Measurements from ENCODE around the gene MROH9.

- TF ChIP-seq, protein P1, sequence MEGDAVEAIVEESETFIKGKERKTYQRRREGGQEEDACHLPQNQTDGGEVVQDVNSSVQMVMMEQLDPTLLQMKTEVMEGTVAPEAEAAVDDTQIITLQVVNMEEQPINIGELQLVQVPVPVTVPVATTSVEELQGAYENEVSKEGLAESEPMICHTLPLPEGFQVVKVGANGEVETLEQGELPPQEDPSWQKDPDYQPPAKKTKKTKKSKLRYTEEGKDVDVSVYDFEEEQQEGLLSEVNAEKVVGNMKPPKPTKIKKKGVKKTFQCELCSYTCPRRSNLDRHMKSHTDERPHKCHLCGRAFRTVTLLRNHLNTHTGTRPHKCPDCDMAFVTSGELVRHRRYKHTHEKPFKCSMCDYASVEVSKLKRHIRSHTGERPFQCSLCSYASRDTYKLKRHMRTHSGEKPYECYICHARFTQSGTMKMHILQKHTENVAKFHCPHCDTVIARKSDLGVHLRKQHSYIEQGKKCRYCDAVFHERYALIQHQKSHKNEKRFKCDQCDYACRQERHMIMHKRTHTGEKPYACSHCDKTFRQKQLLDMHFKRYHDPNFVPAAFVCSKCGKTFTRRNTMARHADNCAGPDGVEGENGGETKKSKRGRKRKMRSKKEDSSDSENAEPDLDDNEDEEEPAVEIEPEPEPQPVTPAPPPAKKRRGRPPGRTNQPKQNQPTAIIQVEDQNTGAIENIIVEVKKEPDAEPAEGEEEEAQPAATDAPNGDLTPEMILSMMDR (conservative IDR thresholded peaks at IDR 0.05; ENCODE audit: low read depth in 2 of 2), result no peak
- no peak for TF ChIP-seq ZNF331 (CRISPR knock-in tag; IDR thresholded peaks at IDR 0.05; ENCODE audit: low read depth)
- no peak for TF ChIP-seq POLR2AphosphoS5 (IDR thresholded peaks at IDR 0.05; ENCODE audit: low read depth)
- TF ChIP-seq EZH2 (IDR thresholded peaks at IDR 0.05; ENCODE audit: low read depth, unreplicated experiment), result no peak
- TF ChIP-seq, protein P2, sequence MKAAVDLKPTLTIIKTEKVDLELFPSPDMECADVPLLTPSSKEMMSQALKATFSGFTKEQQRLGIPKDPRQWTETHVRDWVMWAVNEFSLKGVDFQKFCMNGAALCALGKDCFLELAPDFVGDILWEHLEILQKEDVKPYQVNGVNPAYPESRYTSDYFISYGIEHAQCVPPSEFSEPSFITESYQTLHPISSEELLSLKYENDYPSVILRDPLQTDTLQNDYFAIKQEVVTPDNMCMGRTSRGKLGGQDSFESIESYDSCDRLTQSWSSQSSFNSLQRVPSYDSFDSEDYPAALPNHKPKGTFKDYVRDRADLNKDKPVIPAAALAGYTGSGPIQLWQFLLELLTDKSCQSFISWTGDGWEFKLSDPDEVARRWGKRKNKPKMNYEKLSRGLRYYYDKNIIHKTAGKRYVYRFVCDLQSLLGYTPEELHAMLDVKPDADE (IDR thresholded peaks at IDR 0.05), result no peak
- TF ChIP-seq EZH2phosphoT487 (IDR thresholded peaks at IDR 0.05; ENCODE audit: unreplicated experiment), result no peak
Measured at GRCh38 chr1:171032822-171033702, 97.7 kb downstream of the MROH9 start.

Data from GM23338 (cell line).